AG10803 (cell line): ENCODE data around the gene ADGRD2.

Source experiments
- DNase-seq: peaks from one replicate; pipeline ENCODE4 v3.0.0; 2010; ENCODE audit warnings: low read depth
- H3K4me3 ChIP-seq: 2 replicates; pipeline ENCODE4 v1.5.1; 2011; ENCODE audit warnings: mild to moderate bottlenecking, low read length, control low read depth
- TF ChIP-seq, protein P1 (sequence below): conservative IDR thresholded peaks from 2 replicates; pipeline ENCODE4 v1.5.1; 2011; ENCODE audit warnings: mild to moderate bottlenecking, low read length, control low read depth, inconsistent platforms

The ADGRD2 gene

DNA sequence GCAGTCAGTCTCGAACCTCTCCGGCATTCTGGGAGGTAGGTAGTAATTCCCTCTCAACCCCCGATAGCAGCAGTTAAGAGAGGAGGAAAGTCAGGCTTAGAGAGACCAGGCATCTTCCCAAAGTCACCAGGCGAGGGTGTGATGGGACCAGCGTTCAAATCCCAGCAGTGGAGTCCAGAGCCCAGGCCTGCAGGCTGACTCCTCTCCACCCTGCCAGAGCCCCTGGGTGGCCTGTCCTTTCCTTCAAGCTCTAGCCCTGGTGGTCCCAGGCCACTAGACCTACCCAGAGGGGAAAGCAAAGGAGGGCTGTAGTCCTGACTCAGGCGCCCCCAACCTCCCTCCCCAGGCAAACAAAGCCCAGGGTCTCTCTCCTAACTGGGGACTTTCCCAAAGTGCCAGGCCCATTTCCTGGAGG lies 61.2 kb downstream of the ADGRD2 start:
- H3K4me3 ChIP-seq = no peak overlapping the region
- DNase-seq = no peak
- TF ChIP-seq, protein P1, sequence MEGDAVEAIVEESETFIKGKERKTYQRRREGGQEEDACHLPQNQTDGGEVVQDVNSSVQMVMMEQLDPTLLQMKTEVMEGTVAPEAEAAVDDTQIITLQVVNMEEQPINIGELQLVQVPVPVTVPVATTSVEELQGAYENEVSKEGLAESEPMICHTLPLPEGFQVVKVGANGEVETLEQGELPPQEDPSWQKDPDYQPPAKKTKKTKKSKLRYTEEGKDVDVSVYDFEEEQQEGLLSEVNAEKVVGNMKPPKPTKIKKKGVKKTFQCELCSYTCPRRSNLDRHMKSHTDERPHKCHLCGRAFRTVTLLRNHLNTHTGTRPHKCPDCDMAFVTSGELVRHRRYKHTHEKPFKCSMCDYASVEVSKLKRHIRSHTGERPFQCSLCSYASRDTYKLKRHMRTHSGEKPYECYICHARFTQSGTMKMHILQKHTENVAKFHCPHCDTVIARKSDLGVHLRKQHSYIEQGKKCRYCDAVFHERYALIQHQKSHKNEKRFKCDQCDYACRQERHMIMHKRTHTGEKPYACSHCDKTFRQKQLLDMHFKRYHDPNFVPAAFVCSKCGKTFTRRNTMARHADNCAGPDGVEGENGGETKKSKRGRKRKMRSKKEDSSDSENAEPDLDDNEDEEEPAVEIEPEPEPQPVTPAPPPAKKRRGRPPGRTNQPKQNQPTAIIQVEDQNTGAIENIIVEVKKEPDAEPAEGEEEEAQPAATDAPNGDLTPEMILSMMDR = no peak

DNA sequence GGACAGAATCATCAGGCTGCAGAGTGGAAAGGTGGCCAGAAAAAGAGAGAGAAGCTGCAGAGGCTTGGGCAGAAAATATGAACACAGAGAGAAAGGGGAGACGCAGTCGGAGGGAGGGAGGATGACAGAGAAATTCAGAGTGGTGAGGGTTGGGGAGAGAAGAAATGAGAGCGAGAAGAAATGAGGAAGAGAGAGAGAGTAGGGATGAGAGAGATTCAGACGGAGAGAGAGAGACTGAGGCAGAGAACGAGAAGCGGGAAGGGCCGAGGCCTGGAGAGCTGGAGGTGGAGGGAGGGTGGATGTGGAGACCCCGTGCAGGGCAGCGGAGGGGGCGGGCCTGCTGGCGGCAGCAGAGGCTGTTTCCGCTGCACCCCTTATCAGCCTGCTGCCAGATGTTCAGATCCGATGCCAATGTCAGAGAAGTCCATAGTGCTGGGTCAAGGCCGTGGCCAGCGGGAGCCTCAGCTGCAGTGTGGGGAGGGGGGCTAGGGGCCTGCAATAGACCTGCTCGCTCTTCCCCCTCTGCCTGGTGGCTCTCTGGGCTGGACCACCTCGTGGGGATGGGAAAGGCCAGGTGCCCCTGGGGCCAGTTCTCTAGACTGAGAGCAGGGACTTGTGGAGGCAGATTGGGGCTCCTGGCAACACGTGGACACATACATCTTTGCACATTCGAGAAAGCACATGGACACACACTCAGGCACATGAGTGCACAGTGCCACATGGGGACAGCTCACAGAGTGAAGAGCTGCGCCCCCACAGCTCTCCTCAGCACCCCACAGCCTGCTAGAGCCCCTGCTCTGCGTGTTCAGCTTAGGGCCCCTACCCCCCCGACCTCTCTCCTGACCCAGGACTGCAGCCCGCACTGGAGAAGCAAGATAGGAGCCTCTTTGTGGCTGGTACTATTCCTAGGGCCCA lies 61.9 kb downstream of the ADGRD2 start:
- H3K4me3 ChIP-seq = no peak overlapping the region
- TF ChIP-seq, protein P1 = no peak

DNA sequence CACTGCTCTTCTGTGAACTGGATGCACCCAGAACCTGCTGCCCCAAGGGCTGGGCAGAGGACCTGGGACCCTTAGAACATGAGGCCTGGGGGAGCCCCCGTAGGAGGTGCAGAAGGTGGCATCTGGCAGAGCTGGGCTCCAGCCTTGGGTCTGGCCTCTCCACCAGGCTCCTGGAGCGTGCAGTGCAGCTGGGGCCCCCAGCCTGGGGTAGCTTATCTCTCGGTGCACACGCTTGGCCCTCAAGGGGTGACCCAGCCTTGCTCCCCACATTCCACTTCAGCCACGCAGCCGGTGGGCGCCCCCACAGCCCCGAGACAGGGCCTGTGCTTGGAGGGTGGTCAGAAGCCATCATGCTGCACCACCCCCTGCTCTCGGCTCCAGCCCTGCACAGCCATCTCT lies 62.6 kb downstream of the ADGRD2 start:
- TF ChIP-seq, protein P1 = no peak
- no peak for DNase-seq
- no peak overlapping the region for H3K4me3 ChIP-seq

More for the DNA sequence above, 61.9 kb downstream of the ADGRD2 start:
- no peak for DNase-seq

DNA sequence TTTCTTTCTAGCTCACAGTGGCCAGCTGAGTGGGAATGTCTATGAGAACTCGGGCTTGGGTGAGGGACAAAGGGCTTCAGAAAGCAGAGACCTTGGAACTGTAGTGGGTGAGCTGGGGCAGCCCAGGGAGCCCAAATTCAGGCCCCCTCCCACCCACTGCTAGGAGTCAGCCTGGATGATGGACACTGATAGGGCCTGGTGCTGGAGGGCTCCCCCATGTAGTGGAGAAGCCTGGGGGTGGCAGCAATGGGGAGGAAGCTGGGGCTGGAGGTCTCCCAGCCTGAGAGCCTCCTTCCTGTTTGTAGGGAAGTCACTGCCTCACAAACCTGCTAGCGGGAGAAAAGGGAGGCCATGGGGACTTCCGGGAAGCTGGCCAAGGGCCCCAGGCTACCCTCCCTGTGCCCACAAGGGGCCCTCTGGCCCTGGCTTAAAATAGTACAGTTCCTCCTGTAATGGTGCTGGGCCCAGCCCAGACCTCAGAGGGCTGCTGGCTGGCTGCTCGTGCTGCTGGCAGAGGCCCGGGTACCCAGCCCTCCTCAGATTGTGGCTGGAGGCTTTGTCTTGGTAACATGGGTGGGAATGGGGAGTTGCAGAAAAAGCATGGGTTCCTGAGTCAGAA lies 63.2 kb downstream of the ADGRD2 start:
- TF ChIP-seq, protein P1 = no peak
- DNase-seq = no peak
- H3K4me3 ChIP-seq = no peak overlapping the region

DNA sequence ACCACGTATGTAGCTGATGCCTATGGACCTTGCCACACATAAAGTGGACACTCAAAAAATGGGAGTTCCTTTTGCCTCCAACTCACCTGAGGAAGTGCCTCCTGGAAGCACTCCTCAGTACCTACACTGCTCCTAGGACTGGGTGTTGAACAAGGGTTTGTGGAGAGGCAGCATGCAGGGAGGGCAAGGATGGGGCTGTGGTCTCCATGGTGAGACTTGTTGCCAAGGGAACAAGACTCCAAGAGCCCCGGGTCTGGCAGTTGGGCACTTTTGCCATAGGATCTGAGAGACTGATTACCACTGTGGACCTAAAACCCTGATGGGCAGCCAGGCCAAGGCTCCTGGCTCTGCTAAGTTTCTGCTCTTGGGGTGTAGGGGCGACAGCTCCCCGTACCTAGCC lies 63.9 kb downstream of the ADGRD2 start:
- H3K4me3 ChIP-seq = no peak overlapping the region
- TF ChIP-seq, protein P1 = no peak
- no peak for DNase-seq

DNA sequence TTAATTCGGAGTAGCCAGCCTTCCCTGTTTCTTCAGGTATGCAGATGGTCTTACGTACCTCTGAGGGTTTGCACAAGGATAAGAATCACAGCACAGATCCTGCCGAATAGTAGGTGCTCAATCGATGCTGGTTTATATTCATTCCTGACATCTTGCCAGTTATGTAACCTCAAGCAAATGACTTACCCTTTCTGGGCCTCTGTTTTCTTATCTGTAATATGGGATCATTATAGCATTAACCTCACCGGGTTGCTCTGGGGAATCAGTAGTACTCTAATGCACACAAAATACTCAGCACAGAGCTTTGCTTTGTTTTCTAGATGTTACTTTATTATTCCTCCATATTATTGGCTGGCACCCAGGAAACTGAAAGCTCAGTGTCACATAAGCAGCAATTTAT lies 64.6 kb downstream of the ADGRD2 start:
- no peak overlapping the region for H3K4me3 ChIP-seq
- TF ChIP-seq, protein P1 = no peak
- no peak for DNase-seq

DNA sequence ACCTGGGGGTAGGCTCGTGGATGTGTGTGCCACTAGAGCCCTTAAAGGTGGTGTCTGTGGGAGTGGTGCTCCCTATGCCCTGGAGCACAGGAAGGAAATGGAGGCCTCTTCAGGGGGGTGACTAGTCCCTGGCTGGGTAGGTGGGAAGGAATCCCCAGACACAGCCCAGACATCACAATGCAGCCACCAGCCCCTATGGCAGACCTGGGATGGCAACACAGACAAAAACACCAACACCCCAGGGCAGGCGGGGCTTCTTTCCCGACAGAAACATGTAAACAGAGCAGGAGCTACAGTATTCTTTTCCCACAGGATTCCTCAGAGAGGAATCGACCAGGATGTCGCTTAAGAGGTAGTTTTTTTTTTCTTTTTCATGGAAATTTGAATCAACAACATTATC lies 67.3 kb downstream of the ADGRD2 start:
- no peak overlapping the region for H3K4me3 ChIP-seq
- no peak for DNase-seq
- TF ChIP-seq, protein P1 = no peak
